Activated T-helper 2 cell treated with anti-CD3 and anti-CD28 coated beads, Interferon-gamma antibody, Interleukin-2, Interleukin-4, amounts not matched to agents 10 μg/mL and 5 μg/mL and 100 μg/mL, durations not matched to agents 14 hours and 24 hours and 36 hours (primary cell): ENCODE data around the gene TDRD7. TPM values are rescaled to one million over a fixed set of nuclear protein-coding genes. Genes with fewer than 3 reads are reported as not detected.
A peak's percentile ranks its signal among the peaks of the same experiment; 100 is the strongest.

ENCODE experiments used
- DNase-seq: peaks from one replicate; pipeline ENCODE4 v3.0.0; 2021; ENCODE audit warnings: low spot score
- H3K27ac Mint-ChIP-seq: one replicate; pipeline ENCODE4 v1.8.0; 2021; ENCODE audit warnings: mixed read lengths
- H3K27me3 Mint-ChIP-seq: one replicate; pipeline ENCODE4 v1.8.0; 2021; ENCODE audit warnings: low read depth, mixed read lengths
- H3K36me3 Mint-ChIP-seq: one replicate; pipeline ENCODE4 v1.8.0; 2021; ENCODE audit warnings: low read depth, mixed read lengths
- H3K4me1 Mint-ChIP-seq: one replicate; pipeline ENCODE4 v1.8.0; 2021; ENCODE audit warnings: low read depth, mixed read lengths
- H3K4me3 Mint-ChIP-seq: one replicate; pipeline ENCODE4 v1.8.0; 2021; ENCODE audit warnings: low read depth, mild to moderate bottlenecking, moderate library complexity, mixed read lengths
- H3K9me3 Mint-ChIP-seq: one replicate; pipeline ENCODE4 v1.8.0; 2021; ENCODE audit warnings: mixed read lengths
- intact Hi-C: fragments of 100-400 bp; cut with micrococcal nuclease; formaldehyde crosslinking; loops from one replicate; pipeline ENCODE4 v1.15.1; 2023
- total RNA-seq: library from RNA; stranded (reverse); gene quantifications from 2 replicates; pipeline ENCODE4 v1.2.3, GENCODE V29; 2022

The TDRD7 gene
- total RNA-seq, 1 donor from 2014 or later, result 4.4 TPM

DNA sequence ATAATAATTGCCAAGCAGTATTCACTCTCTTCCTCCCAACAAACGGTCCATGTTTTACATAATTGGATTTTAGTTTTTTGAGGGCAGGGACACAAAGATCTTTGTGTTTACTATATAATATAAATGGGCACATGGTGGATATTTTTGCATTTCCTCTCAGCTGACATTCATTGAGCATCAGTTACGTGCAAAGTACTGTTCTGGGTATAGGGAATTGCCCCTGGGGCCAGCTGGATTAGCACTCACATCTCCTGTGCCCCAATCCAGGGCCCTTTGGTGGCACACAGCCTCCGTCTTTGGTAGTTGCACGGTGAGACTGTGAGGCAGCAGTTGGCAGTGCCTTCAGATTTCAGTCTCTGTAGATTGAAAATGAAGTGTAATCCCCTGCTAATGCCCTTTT, 1.6 kb downstream of the TDRD7 start:
- DNase-seq, result no peak
- H3K9me3 Mint-ChIP-seq, result peaks cover 5% of the 10 kb centered on the region
- H3K27ac Mint-ChIP-seq, result peak overlapping the region; percentile 36
- intact Hi-C loops, result loop anchor here (5.0 to 10.0 kb wide), 2 partner anchors 89 to 291 kb away; partner anchors contain the start of gene TMOD1
- peaks cover 25% of the 10 kb centered on the region for H3K27me3 Mint-ChIP-seq
- H3K4me3 Mint-ChIP-seq, result peak overlapping the region; percentile 82
- H3K4me1 Mint-ChIP-seq, result peaks cover 23% of the 10 kb centered on the region
- H3K36me3 Mint-ChIP-seq, result no peaks in the 10 kb centered on the region

DNA sequence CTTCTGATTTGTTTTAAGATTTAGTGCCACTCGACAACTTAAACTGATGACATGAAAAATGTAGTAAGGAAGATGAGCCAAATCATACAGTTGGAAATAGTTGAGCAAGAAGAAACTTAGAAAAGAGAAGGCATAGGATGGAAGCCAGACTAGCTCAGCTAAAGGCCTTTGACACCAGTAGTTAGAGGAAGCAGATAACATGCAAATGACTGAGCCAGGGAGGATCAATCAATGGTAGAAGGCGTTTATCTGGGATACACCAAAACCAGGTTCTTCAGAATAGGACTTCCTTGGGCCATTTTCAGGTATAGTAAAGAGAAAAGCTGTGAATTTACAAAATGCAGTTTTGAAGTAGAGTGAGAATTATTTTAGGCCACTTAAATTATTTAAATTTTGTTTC, 3.2 kb downstream of the TDRD7 start:
- no peak overlapping the region for H3K4me3 Mint-ChIP-seq
- H3K27ac Mint-ChIP-seq, result no peak overlapping the region
- no peaks in the 10 kb centered on the region for H3K36me3 Mint-ChIP-seq
- H3K27me3 Mint-ChIP-seq, result peaks cover 12% of the 10 kb centered on the region
- intact Hi-C loops, result loop anchor here (10.0 kb wide), 1 partner anchor 290 kb away; no protein-coding TSS in a partner anchor
- no peaks in the 10 kb centered on the region for H3K9me3 Mint-ChIP-seq
- peaks cover 29% of the 10 kb centered on the region for H3K4me1 Mint-ChIP-seq
- no peak for DNase-seq

- intact Hi-C loops, result loop anchor here (10.0 kb wide), 1 partner anchor 286 kb away; no protein-coding TSS in a partner anchor
- H3K4me3 Mint-ChIP-seq, result no peak overlapping the region
- H3K27me3 Mint-ChIP-seq, result peaks cover 4% of the 10 kb centered on the region
- peaks cover 8% of the 10 kb centered on the region for H3K9me3 Mint-ChIP-seq
- no peak overlapping the region for H3K27ac Mint-ChIP-seq
- peaks cover 10% of the 10 kb centered on the region for H3K4me1 Mint-ChIP-seq
- no peak for DNase-seq
- H3K36me3 Mint-ChIP-seq, result no peaks in the 10 kb centered on the region
These were observed 7.0 kb downstream of the TDRD7 start for GRCh38 chr9:97418880-97419279.

DNA sequence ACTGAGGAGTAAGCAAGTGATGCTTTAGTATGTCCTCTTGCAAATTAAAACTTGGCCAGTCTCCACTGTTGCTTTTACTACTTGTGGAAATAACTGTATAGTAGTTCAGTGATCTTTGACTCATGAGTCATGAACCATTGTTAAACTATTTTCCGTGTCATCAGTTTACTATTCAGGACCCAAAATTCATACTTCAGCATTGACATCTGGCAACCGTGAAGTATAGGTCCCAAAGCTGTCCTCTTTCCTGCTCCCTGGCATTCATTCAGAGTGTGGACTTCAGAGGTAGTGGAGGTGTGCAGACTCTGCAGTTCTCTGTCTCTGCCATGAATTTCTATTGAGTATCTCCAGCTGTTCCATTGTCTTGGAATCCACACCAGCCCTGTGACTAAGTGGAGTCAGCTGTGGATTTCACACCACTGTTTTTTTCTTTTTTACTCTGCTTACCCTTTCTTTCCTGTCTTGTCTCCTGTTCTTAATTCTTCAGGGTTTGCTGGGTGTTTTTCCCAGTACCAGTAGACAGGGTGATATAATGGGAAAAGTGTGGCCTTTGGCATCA, 7.5 kb downstream of the TDRD7 start:
- Mint-ChIP-seq H3K27me3 (peaks cover 6% of the 10 kb centered on the region), H3K27ac (no peak overlapping the region), H3K4me1 (peaks cover 10% of the 10 kb centered on the region), H3K36me3 (no peaks in the 10 kb centered on the region), H3K4me3 (no peak overlapping the region), H3K9me3 (peaks cover 10% of the 10 kb centered on the region)
- intact Hi-C loops, result loop anchor here (10.0 kb wide), 1 partner anchor 285 kb away; no protein-coding TSS in a partner anchor
- DNase-seq, result no peak

DNA sequence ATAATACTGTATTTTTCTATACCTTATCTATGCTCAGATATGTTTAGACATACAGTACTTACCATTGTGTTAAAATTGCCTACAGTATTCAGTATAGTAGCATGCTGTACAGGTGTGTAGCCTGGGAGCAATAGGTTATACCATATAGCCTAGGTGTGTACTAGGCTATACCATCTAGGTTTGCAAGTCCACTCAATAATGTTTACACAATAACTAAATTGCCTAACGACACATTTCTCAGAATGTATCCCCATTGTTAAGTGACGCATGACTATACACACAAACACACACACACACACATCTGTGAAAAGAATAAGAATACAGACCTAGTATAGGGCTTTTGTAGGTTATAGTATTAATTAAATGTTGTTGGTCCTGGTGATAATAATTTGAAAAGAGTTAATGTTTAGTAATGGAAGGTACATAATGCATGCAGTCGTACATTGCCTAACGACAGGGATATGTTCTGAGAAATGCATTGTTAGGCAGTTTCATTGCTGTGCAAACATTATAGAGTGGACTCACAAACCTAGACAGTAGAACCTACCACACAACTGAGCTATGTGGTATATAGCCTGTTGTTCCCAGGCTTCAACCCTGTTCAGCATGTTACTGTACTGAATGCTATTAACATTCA, 13.6 kb downstream of the TDRD7 start:
- Mint-ChIP-seq H3K4me1 (peaks cover 1% of the 10 kb centered on the region), H3K9me3 (peaks cover 11% of the 10 kb centered on the region), H3K27ac (no peak overlapping the region), H3K27me3 (peaks cover 6% of the 10 kb centered on the region), H3K36me3 (peaks cover 9% of the 10 kb centered on the region), H3K4me3 (no peak overlapping the region)
- DNase-seq, result no peak
- intact Hi-C loops, result no loop called here

GRCh38 chr9:97425973-97426336, 14.1 kb downstream of the TDRD7 start:
- Mint-ChIP-seq H3K27me3 (peaks cover 6% of the 10 kb centered on the region), H3K36me3 (peaks cover 12% of the 10 kb centered on the region), H3K4me1 (peaks cover 3% of the 10 kb centered on the region), H3K9me3 (peaks cover 11% of the 10 kb centered on the region), H3K27ac (no peak overlapping the region), H3K4me3 (no peak overlapping the region)
- DNase-seq, result no peak
- intact Hi-C loops, result no loop called here

DNA sequence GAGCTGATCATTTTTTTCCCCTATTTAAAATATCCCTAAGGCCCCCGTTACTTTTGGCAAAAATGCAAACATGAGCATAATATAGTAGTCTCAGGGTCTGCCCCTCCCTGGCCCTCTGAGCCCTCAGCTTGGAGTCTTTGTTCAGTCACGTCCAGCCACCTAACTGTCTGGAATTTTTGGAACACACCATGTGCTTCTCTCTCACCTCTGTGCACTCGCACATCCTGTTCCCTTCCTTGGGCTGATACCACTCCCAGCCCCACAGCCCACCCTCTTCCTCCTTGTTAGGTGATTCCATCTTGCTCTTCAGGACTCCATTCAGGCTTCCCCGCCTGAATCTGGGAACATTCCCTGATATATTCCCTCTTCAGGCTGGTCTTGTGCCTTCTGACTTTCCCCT, 16.0 kb downstream of the TDRD7 start:
- peaks cover 21% of the 10 kb centered on the region for H3K36me3 Mint-ChIP-seq
- peaks cover 6% of the 10 kb centered on the region for H3K27me3 Mint-ChIP-seq
- intact Hi-C loops, result no loop called here
- DNase-seq, result no peak
- peaks cover 18% of the 10 kb centered on the region for H3K4me1 Mint-ChIP-seq
- peaks cover 10% of the 10 kb centered on the region for H3K9me3 Mint-ChIP-seq
- H3K4me3 Mint-ChIP-seq, result no peak overlapping the region
- H3K27ac Mint-ChIP-seq, result no peak overlapping the region

GRCh38 chr9:97430316-97431043, 18.6 kb downstream of the TDRD7 start:
- H3K27ac Mint-ChIP-seq, result no peak overlapping the region
- DNase-seq, result no peak
- intact Hi-C loops, result no loop called here
- no peaks in the 10 kb centered on the region for H3K27me3 Mint-ChIP-seq
- H3K4me1 Mint-ChIP-seq, result peaks cover 18% of the 10 kb centered on the region
- H3K36me3 Mint-ChIP-seq, result peaks cover 32% of the 10 kb centered on the region
- H3K4me3 Mint-ChIP-seq, result no peak overlapping the region
- H3K9me3 Mint-ChIP-seq, result no peaks in the 10 kb centered on the region

DNA sequence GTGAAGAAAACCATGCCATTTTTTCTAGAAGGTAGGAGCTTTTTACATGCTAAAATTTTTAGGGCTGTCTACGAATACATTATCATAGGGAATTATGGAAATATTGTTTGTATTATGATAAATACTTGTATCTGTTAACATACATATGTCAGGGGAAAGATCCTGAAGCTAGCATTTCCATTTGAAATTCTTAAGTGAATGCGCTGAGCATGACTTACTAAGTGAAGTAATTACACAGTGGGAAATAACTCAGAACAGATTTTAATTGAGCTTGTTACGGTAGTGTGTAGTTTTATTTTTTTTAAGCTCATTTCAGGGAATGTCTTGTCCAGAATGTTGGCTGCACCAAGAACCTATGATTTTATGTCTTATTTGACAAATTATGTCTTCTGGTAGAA, 19.1 kb downstream of the TDRD7 start:
- intact Hi-C loops, result no loop called here
- no peak for DNase-seq
- Mint-ChIP-seq H3K27ac (no peak overlapping the region), H3K9me3 (no peaks in the 10 kb centered on the region), H3K4me1 (peaks cover 18% of the 10 kb centered on the region), H3K27me3 (no peaks in the 10 kb centered on the region), H3K4me3 (no peak overlapping the region), H3K36me3 (peaks cover 32% of the 10 kb centered on the region)

GRCh38 chr9:97431549-97432143, 19.8 kb downstream of the TDRD7 start:
- no peak for DNase-seq
- intact Hi-C loops, result no loop called here
- Mint-ChIP-seq H3K36me3 (peaks cover 32% of the 10 kb centered on the region), H3K4me3 (no peak overlapping the region), H3K9me3 (no peaks in the 10 kb centered on the region), H3K27ac (peak overlapping the region; percentile 13), H3K27me3 (no peaks in the 10 kb centered on the region), H3K4me1 (peaks cover 18% of the 10 kb centered on the region)

- peaks cover 4% of the 10 kb centered on the region for H3K4me1 Mint-ChIP-seq
- no peaks in the 10 kb centered on the region for H3K27me3 Mint-ChIP-seq
- no peak for DNase-seq
- peaks cover 15% of the 10 kb centered on the region for H3K36me3 Mint-ChIP-seq
- no peaks in the 10 kb centered on the region for H3K9me3 Mint-ChIP-seq
- H3K4me3 Mint-ChIP-seq, result no peak overlapping the region
- H3K27ac Mint-ChIP-seq, result no peak overlapping the region
- intact Hi-C loops, result no loop called here
These were observed 25.2 kb downstream of the TDRD7 start for GRCh38 chr9:97437051-97437600.

DNA sequence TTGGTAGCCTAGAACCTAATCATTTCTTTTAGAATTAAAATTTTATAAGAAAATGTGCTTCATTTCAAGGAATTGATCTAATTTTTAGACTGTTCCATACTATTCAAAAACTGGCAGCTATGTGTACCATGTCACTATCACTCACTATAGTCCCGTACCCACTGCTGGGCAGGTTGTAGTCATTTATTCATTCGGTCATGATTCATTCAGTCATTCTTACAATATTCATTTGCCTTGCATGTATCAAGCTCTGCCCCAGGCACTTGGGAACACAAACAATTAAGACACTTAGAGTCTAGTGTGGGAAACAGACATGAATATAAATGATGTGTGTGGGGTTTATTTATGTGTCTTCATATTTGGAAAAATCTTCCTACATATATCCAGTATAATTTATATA, 26.4 kb downstream of the TDRD7 start:
- no peaks in the 10 kb centered on the region for H3K9me3 Mint-ChIP-seq
- intact Hi-C loops, result no loop called here
- DNase-seq, result no peak

More for the DNA sequence above, 26.4 kb downstream of the TDRD7 start:
- Mint-ChIP-seq H3K4me3 (no peak overlapping the region), H3K4me1 (no peaks in the 10 kb centered on the region), H3K27me3 (no peaks in the 10 kb centered on the region), H3K36me3 (peaks cover 9% of the 10 kb centered on the region), H3K27ac (no peak overlapping the region)
